H1 (cell line): ENCODE results near the gene SLC5A12. TPM values are rescaled to one million over a fixed set of nuclear protein-coding genes. Genes with fewer than 3 reads are reported as not detected.

ENCODE experiments used
- CTCF ChIA-PET: fragments of 300-600 bp; sonication (Branson Sonifier 250); formaldehyde crosslinking; loops from one replicate; lab custom pipeline; 2021; ENCODE audit not compliant: partially characterized antibody; lab: Charles Lee
- POLR2A ChIA-PET: fragments of 300-600 bp; sonication (Branson Sonifier 250); formaldehyde crosslinking; loops from one replicate; lab custom pipeline; 2021; ENCODE audit warnings: inconsistent platforms; ENCODE audit not compliant: partially characterized antibody; lab: Charles Lee
- DNase-seq, 2 experiments: peaks; one replicate each; pipeline versions ENCODE4 v3.0.0 to v3.0.0-alpha.2; 2010 to 2022; ENCODE audit warnings: low spot score in 2 of 2, low read depth in 1 of 2, mixed read lengths in 1 of 2
- FAIRE-seq: peaks from 2 replicates; lab custom pipeline; 2011; peaks lifted over from hg19 to GRCh38; lab: Jason Lieb, UNC
- H2AFZ ChIP-seq: 2 replicates; pipeline ENCODE4 v1.8.1; 2012; ENCODE audit warnings: low read length, inconsistent platforms
- H2AK5ac ChIP-seq: 2 replicates; pipeline ENCODE4 v1.6.1; 2013; ENCODE audit warnings: low read depth, low read length
- H2BK120ac ChIP-seq: replicated peaks from 2 replicates; pipeline ENCODE3; 2013; ENCODE audit warnings: low read depth, low read length, inconsistent platforms
- H2BK12ac ChIP-seq: 2 replicates; pipeline ENCODE4 v1.6.1; 2013; ENCODE audit warnings: low read depth, low read length
- H2BK15ac ChIP-seq: 2 replicates; pipeline ENCODE4 v1.6.1; 2013; ENCODE audit warnings: low read length
- H2BK20ac ChIP-seq: 2 replicates; pipeline ENCODE4 v1.6.1; 2013; ENCODE audit warnings: low read length
- H2BK5ac ChIP-seq: 2 replicates; pipeline ENCODE4 v1.6.1; 2013; ENCODE audit warnings: low read depth, low read length
- H3K14ac ChIP-seq: 2 replicates; pipeline ENCODE4 v1.6.1; 2013; ENCODE audit warnings: inconsistent platforms; ENCODE audit not compliant: insufficient read length
- H3K18ac ChIP-seq: 2 replicates; pipeline ENCODE4 v1.6.1; 2013; ENCODE audit warnings: low read length; ENCODE audit errors: extremely low read depth
- H3K23ac ChIP-seq: 2 replicates; pipeline ENCODE4 v1.6.1; 2013; ENCODE audit warnings: inconsistent platforms; ENCODE audit not compliant: insufficient read length
- H3K23me2 ChIP-seq: 2 replicates; pipeline ENCODE4 v1.6.1; 2013; ENCODE audit warnings: low read depth, low read length
- H3K27ac ChIP-seq: 2 replicates; pipeline ENCODE4 v1.6.1; 2011; ENCODE audit warnings: low read depth, low read length, inconsistent platforms
- H3K27me3 ChIP-seq, 4 experiments: replicated peaks in 1 of 4; 1 replicate in 1 of 4; 2 replicates in 3 of 4; pipeline versions ENCODE4 v1.6.1 to v1.8.1; 2011 to 2013; ENCODE audit warnings: low read length in 3 of 4, mild to moderate bottlenecking in 3 of 4, inconsistent platforms in 2 of 4, mixed read lengths in 2 of 4, moderate library complexity in 1 of 4; ENCODE audit not compliant: control insufficient read depth in 3 of 4, insufficient read depth in 3 of 4; ENCODE audit errors: extremely low read depth in 1 of 4
- H3K36me3 ChIP-seq, 4 experiments: 2 replicates each; pipeline versions ENCODE4 v1.6.1 to v1.8.1; 2011 to 2013; ENCODE audit warnings: mild to moderate bottlenecking in 4 of 4, low read length in 3 of 4, moderate library complexity in 2 of 4, control low read depth in 1 of 4, inconsistent platforms in 1 of 4; ENCODE audit not compliant: insufficient read depth in 4 of 4, control insufficient read depth in 2 of 4
- H3K4ac ChIP-seq: replicated peaks from 2 replicates; pipeline ENCODE3; 2013; ENCODE audit warnings: low read length, low read depth, mixed read lengths, inconsistent platforms; ENCODE audit not compliant: insufficient read length
- H3K4me1 ChIP-seq, 4 experiments: replicated peaks in 1 of 4; 1 replicate in 1 of 4; 2 replicates in 3 of 4; pipeline versions ENCODE4 v1.6.1 to v1.8.1; 2011 to 2013; ENCODE audit warnings: low read length in 3 of 4, inconsistent platforms in 2 of 4, mixed read lengths in 1 of 4; ENCODE audit not compliant: insufficient read depth in 4 of 4, control insufficient read depth in 3 of 4
- H3K4me2 ChIP-seq, 2 experiments: 2 replicates each; pipeline versions ENCODE4 v1.6.1 to v1.8.1; 2011 to 2013; ENCODE audit warnings: low read depth in 2 of 2, low read length in 2 of 2, control low read depth in 1 of 2, inconsistent platforms in 1 of 2, mild to moderate bottlenecking in 1 of 2; ENCODE audit not compliant: insufficient read depth in 1 of 2
- H3K4me3 ChIP-seq, 4 experiments: fragments of 200-600, 300-600 bp in 1 of 4; sonication (generic), shearing (Covaris generic), sonication (Bioruptor Twin) in 1 of 4; 2 replicates each; pipeline versions ENCODE4 v1.5.1 to v1.8.1; 2011 to 2016; ENCODE audit warnings: low read length in 4 of 4, low read depth in 3 of 4, control low read depth in 2 of 4, inconsistent platforms in 2 of 4, mild to moderate bottlenecking in 2 of 4, mixed read lengths in 1 of 4, moderate library complexity in 1 of 4; ENCODE audit not compliant: insufficient read depth in 2 of 4; ENCODE audit errors: extremely low read depth in 1 of 4
- H3K56ac ChIP-seq: replicated peaks from 2 replicates; pipeline ENCODE3; 2013; ENCODE audit warnings: low read depth, mild to moderate bottlenecking, mixed read lengths, low read length, inconsistent platforms; ENCODE audit not compliant: insufficient read length
- H3K79me1 ChIP-seq: 2 replicates; pipeline ENCODE4 v1.6.1; 2013; ENCODE audit warnings: low read depth, low read length, control low read depth
- H3K79me2 ChIP-seq, 2 experiments: 2 replicates each; pipeline versions ENCODE4 v1.6.1 to v1.8.1; 2012 to 2013; ENCODE audit warnings: low read length in 2 of 2, mild to moderate bottlenecking in 2 of 2, inconsistent platforms in 1 of 2; ENCODE audit not compliant: insufficient read depth in 2 of 2, control insufficient read depth in 1 of 2
- H3K9ac ChIP-seq, 4 experiments: replicated peaks in 1 of 4; 1 replicate in 1 of 4; 2 replicates in 3 of 4; pipeline versions ENCODE4 v1.6.1 to v1.8.1; 2011 to 2013; ENCODE audit warnings: low read depth in 3 of 4, low read length in 3 of 4, control low read depth in 2 of 4, mild to moderate bottlenecking in 2 of 4, moderate library complexity in 2 of 4, inconsistent platforms in 1 of 4; ENCODE audit errors: extremely low read depth in 1 of 4
- H3K9me3 ChIP-seq, 2 experiments: 2 replicates each; pipeline versions ENCODE4 v1.6.1 to v1.8.1; 2012 to 2013; ENCODE audit warnings: mild to moderate bottlenecking in 2 of 2, moderate library complexity in 2 of 2, control low read depth in 1 of 2, inconsistent platforms in 1 of 2, low read depth in 1 of 2, low read length in 1 of 2, mixed read lengths in 1 of 2; ENCODE audit not compliant: insufficient read depth in 2 of 2
- H4K20me1 ChIP-seq, 2 experiments: replicated peaks in 1 of 2; 2 replicates each; pipeline versions ENCODE3 to v1.8.1; 2011 to 2013; ENCODE audit warnings: inconsistent platforms in 2 of 2, low read length in 2 of 2, mild to moderate bottlenecking in 1 of 2; ENCODE audit not compliant: insufficient read depth in 2 of 2, control insufficient read depth in 1 of 2
- H4K5ac ChIP-seq: 2 replicates; pipeline ENCODE4 v1.6.1; 2013; ENCODE audit warnings: low read length, low read depth, mixed read lengths, inconsistent platforms; ENCODE audit not compliant: insufficient read length
- H4K8ac ChIP-seq: 2 replicates; pipeline ENCODE4 v1.8.0; 2013; ENCODE audit warnings: mild to moderate bottlenecking, moderate library complexity, low read length, inconsistent platforms; ENCODE audit not compliant: insufficient read depth; ENCODE audit errors: extremely low read depth
- H4K91ac ChIP-seq: replicated peaks from 2 replicates; pipeline ENCODE3; 2013; ENCODE audit warnings: low read length, mixed read lengths, inconsistent platforms; ENCODE audit not compliant: insufficient read length
- CEBPB ChIP-seq: IDR thresholded peaks from 2 replicates; pipeline ENCODE4 v1.6.1; 2012; ENCODE audit warnings: low read depth, low read length
- EP300 ChIP-seq, 2 experiments: IDR thresholded peaks; 1 replicate in 1 of 2; 2 replicates in 1 of 2; pipeline ENCODE4 v1.6.1; 2011 to 2012; ENCODE audit warnings: low read depth in 2 of 2, low read length in 2 of 2, mild to moderate bottlenecking in 2 of 2, borderline replicate concordance in 1 of 2, inconsistent platforms in 1 of 2, moderate library complexity in 1 of 2
- HDAC6 ChIP-seq: IDR thresholded peaks from one replicate; pipeline ENCODE4 v1.7.1; 2012; ENCODE audit warnings: low read depth, mild to moderate bottlenecking, inconsistent platforms, low read length, moderate library complexity
- RAD21 ChIP-seq, 2 experiments: IDR thresholded peaks in 1 of 2; conservative IDR thresholded peaks in 1 of 2; 2 replicates each; pipeline ENCODE4 v1.6.1; 2011; ENCODE audit warnings: low read depth in 2 of 2, low read length in 2 of 2, improper control_type of control experiment in 1 of 2, inconsistent platforms in 1 of 2, mild to moderate bottlenecking in 1 of 2, moderate library complexity in 1 of 2
- SIN3A ChIP-seq, 2 experiments: IDR thresholded peaks in 1 of 2; conservative IDR thresholded peaks in 1 of 2; 2 replicates each; pipeline ENCODE4 v1.6.1; 2011 to 2012; ENCODE audit warnings: low read length in 2 of 2, improper control_type of control experiment in 1 of 2, low read depth in 1 of 2, mild to moderate bottlenecking in 1 of 2
- SIRT6 ChIP-seq: IDR thresholded peaks from one replicate; pipeline ENCODE4 v1.7.1; 2012; ENCODE audit warnings: low read length, inconsistent platforms
- SRF ChIP-seq: IDR thresholded peaks from 2 replicates; pipeline ENCODE4 v1.6.1; 2011; ENCODE audit warnings: mild to moderate bottlenecking, low read depth, low read length, moderate library complexity
- TAF7 ChIP-seq: optimal IDR thresholded peaks from 2 replicates; pipeline ENCODE3; 2011; ENCODE audit warnings: low read depth, mild to moderate bottlenecking, inconsistent platforms, low read length, moderate library complexity, borderline replicate concordance
- YY1 ChIP-seq: IDR thresholded peaks from 2 replicates; pipeline ENCODE4 v1.6.1; 2011; ENCODE audit warnings: low read depth, mild to moderate bottlenecking, low read length
- WGBS, 2 experiments: shearing (Covaris generic) in 1 of 2; methylation state at CpG; one replicate each; pipeline versions ENCODE4 v1.1.6 to v1.1.7; 2013 to 2015; ENCODE audit warnings: low lambda C conversion rate in 2 of 2, mixed read lengths in 2 of 2, inconsistent platforms in 1 of 2, low coverage in 1 of 2, missing lambda C conversion rate in 1 of 2; ENCODE audit not compliant: insufficient replicate concordance in 2 of 2, insufficient coverage in 1 of 2, insufficient read length in 1 of 2; ENCODE audit errors: extremely low coverage in 1 of 2, missing lambda C conversion rate in 1 of 2; 5-methylcytosine and 5-hydroxymethylcytosine counted together
- polyA plus RNA-seq, 7 experiments: library from polyadenylated mRNA; depleted of rRNA in 3 of 7; stranded (reverse) in 5 of 7; unstranded in 2 of 7; fragments of >200 nt in 5 of 7; fragments of 200-250 nt in 2 of 7; gene quantifications; 1 replicate in 5 of 7; 2 replicates in 1 of 7; 4 replicates in 1 of 7; pipeline versions ENCODE4 v1.2.1 to v1.2.3, GENCODE V29; 2011 to 2013; ENCODE audit warnings: missing spikeins in 2 of 7, mixed read lengths in 2 of 7
- total RNA-seq: library from RNA; stranded (reverse); fragmentation: NEBNext Ultra II Directional; extraction: Animal tissue kit (Norgen Biotek cat#: 25700); gene quantifications from 2 replicates; pipeline ENCODE4 v1.2.1, GENCODE V29; 2021

Gene SLC5A12
- total and polyA plus RNA-seq, 2 of the 8 experiments (the other 6 are each of a cell fraction or from before 2014, with no cell fraction given) = 1.3 to 1.4 TPM

- Histone ChIP-seq H2AK5ac (no peak overlapping the region), H3K9me3 (no peaks in the 10 kb centered on the region), H2BK20ac (no peak overlapping the region), H4K8ac (no peak overlapping the region), H2BK12ac (no peak overlapping the region), H3K36me3 (no peaks in the 10 kb centered on the region; a peak in 1 of 8 replicates), H2BK15ac (no peak overlapping the region), H4K20me1 (no peaks in the 10 kb centered on the region), H3K18ac (no peak overlapping the region), H2BK120ac (no peak overlapping the region), H3K79me1 (no peaks in the 10 kb centered on the region), H3K4me3 (no peak overlapping the region), H2AFZ (no peak overlapping the region), H3K27me3 (no peaks in the 10 kb centered on the region), H3K23me2 (no peaks in the 10 kb centered on the region; the same call in 1 of the 2 replicates), H3K23ac (no peak overlapping the region), H3K14ac (no peak overlapping the region), H3K4me2 (no peak overlapping the region), H3K56ac (no peak overlapping the region), H3K27ac (no peak overlapping the region), H4K91ac (no peak overlapping the region), H2BK5ac (no peak overlapping the region), H3K4me1 (no peaks in the 10 kb centered on the region), H3K9ac (no peak overlapping the region), H3K79me2 (no peaks in the 10 kb centered on the region), H4K5ac (no peak overlapping the region), H3K4ac (no peak overlapping the region)
- CTCF ChIA-PET = interaction anchor here (0.6 to 1.3 kb wide), 3 partner anchors 10 to 154 kb away, joined by 3 to 5 read pairs (median 3); no protein-coding TSS in a partner anchor
- WGBS, 2 experiments = 75% methylated on average over 2 of the region's 2 CpGs; no CpG with 5 or more reads in 1 of the 2 experiments
- no peak for DNase-seq
- POLR2A ChIA-PET = no interaction called here
- no peak for FAIRE-seq
- TF ChIP-seq TAF7 (no peak), RAD21 (IDR thresholded peaks at IDR 0.05 in 1 of 2, conservative IDR thresholded peaks at IDR 0.05 in 1 of 2; ENCODE audit: low read depth in 2 of 2, low read length in 2 of 2) (no peak), SIRT6 (no peak), SIN3A (conservative IDR thresholded peaks at IDR 0.05 in 1 of 2, IDR thresholded peaks at IDR 0.05 in 1 of 2; ENCODE audit: low read depth in 1 of 2, low read length in 2 of 2) (no peak), HDAC6 (no peak), CEBPB (no peak), EP300 (IDR thresholded peaks at IDR 0.05; ENCODE audit: borderline replicate concordance in 1 of 2, low read depth in 2 of 2, low read length in 2 of 2) (no peak), YY1 (no peak), SRF (no peak)
Measured at GRCh38 chr11:26675233-26675928, 46.5 kb downstream of the SLC5A12 start.
